ENCODE measurements around the gene FLOT1. TPM values are rescaled to one million over a fixed set of nuclear protein-coding genes. Genes with fewer than 3 reads are reported as not detected.

FLOT1 gene
- total RNA-seq, 1 donor from 2014 or later, result 151 TPM

- Histone ChIP-seq H3K27ac (peak overlapping the region; percentile 89), H3K4me3 (peak overlapping the region; percentile 81), H3K9me3 (no peaks in the 10 kb centered on the region), H3K4me1 (peaks cover 62% of the 10 kb centered on the region), H3K36me3 (peaks cover 13% of the 10 kb centered on the region), H3K27me3 (ENCODE audit: low read depth) (no peaks in the 10 kb centered on the region)
- intact Hi-C loops (cut with DNase I), result no loop called here
- ATAC-seq (no peak), DNase-seq (peak; percentile 80)
- TF ChIP-seq, protein P1, sequence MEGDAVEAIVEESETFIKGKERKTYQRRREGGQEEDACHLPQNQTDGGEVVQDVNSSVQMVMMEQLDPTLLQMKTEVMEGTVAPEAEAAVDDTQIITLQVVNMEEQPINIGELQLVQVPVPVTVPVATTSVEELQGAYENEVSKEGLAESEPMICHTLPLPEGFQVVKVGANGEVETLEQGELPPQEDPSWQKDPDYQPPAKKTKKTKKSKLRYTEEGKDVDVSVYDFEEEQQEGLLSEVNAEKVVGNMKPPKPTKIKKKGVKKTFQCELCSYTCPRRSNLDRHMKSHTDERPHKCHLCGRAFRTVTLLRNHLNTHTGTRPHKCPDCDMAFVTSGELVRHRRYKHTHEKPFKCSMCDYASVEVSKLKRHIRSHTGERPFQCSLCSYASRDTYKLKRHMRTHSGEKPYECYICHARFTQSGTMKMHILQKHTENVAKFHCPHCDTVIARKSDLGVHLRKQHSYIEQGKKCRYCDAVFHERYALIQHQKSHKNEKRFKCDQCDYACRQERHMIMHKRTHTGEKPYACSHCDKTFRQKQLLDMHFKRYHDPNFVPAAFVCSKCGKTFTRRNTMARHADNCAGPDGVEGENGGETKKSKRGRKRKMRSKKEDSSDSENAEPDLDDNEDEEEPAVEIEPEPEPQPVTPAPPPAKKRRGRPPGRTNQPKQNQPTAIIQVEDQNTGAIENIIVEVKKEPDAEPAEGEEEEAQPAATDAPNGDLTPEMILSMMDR (IDR thresholded peaks at IDR 0.05), result no peak
Observed at GRCh38 chr6:30684386-30685156, 57.9 kb downstream of the FLOT1 start.

DNA sequence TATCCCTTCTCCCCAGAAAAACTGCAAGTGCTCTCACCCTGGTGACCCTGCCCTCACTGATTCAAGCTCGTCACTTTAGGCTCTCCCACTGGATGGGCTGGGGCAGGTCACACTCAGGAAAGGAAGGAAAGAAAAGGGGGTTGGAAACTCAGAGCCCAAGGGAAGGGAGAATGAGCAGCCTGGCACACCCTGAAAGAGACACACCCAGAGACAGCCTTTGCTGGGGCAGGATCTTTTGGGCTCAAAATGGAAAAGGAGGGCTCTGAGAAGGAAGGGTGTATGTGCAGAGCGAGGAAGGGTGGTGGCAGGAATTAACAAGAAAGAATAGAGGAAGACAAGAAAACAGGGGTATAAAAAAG is 58.5 kb downstream of the FLOT1 start:
- Histone ChIP-seq H3K4me3 (peak overlapping the region; percentile 81), H3K27ac (peak overlapping the region; percentile 89), H3K36me3 (peaks cover 18% of the 10 kb centered on the region), H3K27me3 (ENCODE audit: low read depth) (no peaks in the 10 kb centered on the region), H3K4me1 (peaks cover 62% of the 10 kb centered on the region), H3K9me3 (no peaks in the 10 kb centered on the region)
- no peak for ATAC-seq
- DNase-seq, result no peak
- TF ChIP-seq, protein P1 (IDR thresholded peaks at IDR 0.05), result no peak
- intact Hi-C loops (cut with DNase I), result no loop called here

DNA sequence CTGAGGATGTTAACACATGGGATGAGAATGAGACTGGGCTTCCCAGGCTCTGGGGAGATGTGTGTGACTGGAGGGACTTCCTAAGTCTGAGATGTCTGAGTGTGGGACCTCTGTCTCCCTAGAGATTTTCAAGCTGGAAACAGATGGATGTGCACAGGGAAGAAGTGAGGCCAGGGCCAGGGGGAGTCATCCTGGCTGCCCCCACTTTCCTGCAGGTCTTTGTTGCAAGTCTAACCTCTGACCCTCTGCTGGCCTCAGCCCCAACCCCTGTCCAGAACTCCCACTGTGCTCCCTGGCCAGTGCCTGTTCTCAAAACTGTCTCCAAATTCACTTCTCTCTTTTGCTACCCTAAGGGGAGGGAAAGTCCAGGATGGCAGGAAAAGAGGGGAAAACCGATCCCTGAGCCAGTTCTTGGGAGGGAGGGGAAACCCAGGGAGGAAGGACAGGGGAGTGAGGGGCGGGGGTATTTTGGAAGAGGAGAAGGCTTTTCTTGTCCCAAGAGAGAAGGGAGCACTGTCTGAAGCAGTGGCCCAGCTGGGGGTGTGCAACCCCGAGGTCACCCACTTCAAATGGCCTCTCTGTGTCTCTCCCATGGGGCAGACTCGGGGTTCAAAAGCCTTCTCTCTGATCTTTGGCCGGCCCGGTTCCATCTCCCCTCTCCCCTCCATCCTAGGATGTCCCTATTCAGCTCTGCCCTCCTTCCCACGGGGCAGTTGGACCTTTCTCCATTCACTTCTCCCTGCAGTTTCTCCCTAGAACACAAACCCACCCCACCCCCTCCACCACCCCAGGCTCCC is 59.1 kb downstream of the FLOT1 start:
- TF ChIP-seq, protein P1 (IDR thresholded peaks at IDR 0.05), result no peak
- peaks cover 24% of the 10 kb centered on the region for H3K36me3 ChIP-seq
- ATAC-seq (no peak), DNase-seq (no peak)
- peaks cover 61% of the 10 kb centered on the region for H3K4me1 ChIP-seq
- peak overlapping the region; percentile 81 for H3K4me3 ChIP-seq
- H3K9me3 ChIP-seq, result no peaks in the 10 kb centered on the region
- H3K27me3 ChIP-seq (ENCODE audit: low read depth), result no peaks in the 10 kb centered on the region
- peak overlapping the region; percentile 89 for H3K27ac ChIP-seq
- intact Hi-C loops (cut with DNase I), result no loop called here

DNA sequence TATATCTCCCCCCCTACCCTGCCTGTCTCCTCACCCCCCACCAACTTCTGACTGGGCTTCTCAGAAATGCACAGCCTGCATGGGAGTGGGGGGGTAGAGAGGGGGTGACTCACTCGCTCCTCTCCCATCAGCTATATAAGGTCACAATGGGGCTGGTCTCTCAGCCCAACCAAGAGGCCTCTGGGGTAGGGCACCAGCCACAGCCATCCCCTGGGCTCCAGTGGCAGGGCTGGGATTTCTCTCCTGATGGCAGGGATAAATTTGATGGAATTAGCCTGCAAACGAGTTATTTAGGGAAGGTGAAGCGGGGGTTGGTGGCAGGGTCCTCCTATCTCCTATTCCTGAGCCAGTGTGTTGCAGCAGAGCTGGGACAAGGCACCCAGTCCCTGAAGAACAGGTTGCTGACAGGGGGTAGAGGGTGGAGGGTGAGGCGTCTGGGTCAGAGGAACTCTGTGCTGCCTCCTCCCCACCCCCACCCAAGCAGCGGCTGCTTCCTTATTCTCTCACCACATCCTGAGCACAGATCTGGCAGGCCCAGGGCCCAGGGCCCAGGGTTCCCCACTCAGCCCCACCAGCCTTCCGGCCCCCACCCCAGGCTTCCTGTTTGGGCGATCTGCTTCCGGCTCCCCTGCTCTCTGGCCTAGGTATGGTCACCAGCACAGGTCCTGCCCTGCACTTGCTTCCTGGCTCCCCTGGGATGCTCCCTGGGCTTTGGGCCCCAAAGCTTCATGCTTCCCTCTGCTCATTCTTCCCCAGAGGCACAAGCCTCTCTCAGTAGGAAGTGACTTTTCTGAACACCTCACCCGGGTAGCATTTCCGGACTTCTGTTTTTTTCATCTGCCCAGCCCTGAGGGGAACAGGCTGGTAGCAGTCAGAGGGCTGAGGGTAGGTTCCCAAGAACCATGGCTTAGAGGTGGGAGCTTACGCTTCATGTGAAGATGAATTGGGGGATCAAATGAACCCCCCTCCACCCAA is 60.1 kb downstream of the FLOT1 start:
- H3K4me3 ChIP-seq, result peak overlapping the region; percentile 81
- peak; percentile 91 for DNase-seq
- TF ChIP-seq, protein P1 (IDR thresholded peaks at IDR 0.05), result no peak
- peak overlapping the region; percentile 89 for H3K27ac ChIP-seq
- peak; percentile 56 to 77 for ATAC-seq
- intact Hi-C loops (cut with DNase I), result no loop called here
- H3K27me3 ChIP-seq (ENCODE audit: low read depth), result no peaks in the 10 kb centered on the region
- peaks cover 53% of the 10 kb centered on the region for H3K4me1 ChIP-seq
- H3K36me3 ChIP-seq, result peaks cover 33% of the 10 kb centered on the region
- no peaks in the 10 kb centered on the region for H3K9me3 ChIP-seq

GRCh38 chr6:30681766-30682142 is 60.7 kb downstream of the FLOT1 start:
- Histone ChIP-seq H3K36me3 (peaks cover 40% of the 10 kb centered on the region), H3K9me3 (no peaks in the 10 kb centered on the region), H3K27me3 (ENCODE audit: low read depth) (no peaks in the 10 kb centered on the region), H3K27ac (peak overlapping the region; percentile 89), H3K4me3 (peak overlapping the region; percentile 81), H3K4me1 (peaks cover 53% of the 10 kb centered on the region)
- DNase-seq (no peak), ATAC-seq (no peak)
- intact Hi-C loops (cut with DNase I), result no loop called here
- TF ChIP-seq, protein P1 (IDR thresholded peaks at IDR 0.05), result no peak
